GM18502 (cell line): ENCODE data around the gene FBH1.
"Not testable (repeated sequence)": the region's sequence is repeated elsewhere in the genome, so short reads cannot be mapped to it uniquely, and the experiment has no call there.

Experiments
- ATAC-seq: cut with Tn5 transposase; IDR thresholded peaks from one replicate; pipeline ENCODE4 v1.9.1; 2021; ENCODE audit warnings: mild to moderate bottlenecking; ENCODE audit not compliant: unreplicated experiment, poor library complexity

Gene FBH1

GRCh38 chr10:5953676-5954075, 63.6 kb downstream of the FBH1 start:
- ATAC-seq, result no peak

GRCh38 chr10:5956146-5956936, 66.3 kb downstream of the FBH1 start:
- no peak for ATAC-seq

- ATAC-seq, result no peak
Measured at GRCh38 chr10:5958077-5958476, 68.0 kb downstream of the FBH1 start.

- no peak for ATAC-seq
Measured at GRCh38 chr10:5958675-5959074, 68.6 kb downstream of the FBH1 start.

- ATAC-seq, result no peak
Measured at GRCh38 chr10:5959142-5959541, 69.1 kb downstream of the FBH1 start.

GRCh38 chr10:5959581-5960069, 69.6 kb downstream of the FBH1 start:
- ATAC-seq, result no peak

GRCh38 chr10:5960070-5960972, 70.3 kb downstream of the FBH1 start:
- no peak for ATAC-seq

GRCh38 chr10:5960973-5961275, 70.9 kb downstream of the FBH1 start:
- ATAC-seq, result not testable (repeated sequence)

- no peak for ATAC-seq
Measured at GRCh38 chr10:5961405-5962100, 71.5 kb downstream of the FBH1 start.

GRCh38 chr10:5962358-5962940, 72.4 kb downstream of the FBH1 start:
- ATAC-seq, result not testable (repeated sequence)

GRCh38 chr10:5963071-5963470, 73.0 kb downstream of the FBH1 start:
- no peak for ATAC-seq

GRCh38 chr10:5963591-5963990, 73.5 kb downstream of the FBH1 start:
- no peak for ATAC-seq

- ATAC-seq, result no peak
Measured at GRCh38 chr10:5964736-5965135, 74.7 kb downstream of the FBH1 start.

- no peak for ATAC-seq
Measured at GRCh38 chr10:5965266-5965665, 75.2 kb downstream of the FBH1 start.

- no peak for ATAC-seq
Measured at GRCh38 chr10:5968037-5968680, 78.1 kb downstream of the FBH1 start.

- ATAC-seq, result no peak
Measured at GRCh38 chr10:5968681-5969453, 78.8 kb downstream of the FBH1 start.

GRCh38 chr10:5970066-5970465, 80.0 kb downstream of the FBH1 start:
- ATAC-seq, result no peak

- no peak for ATAC-seq
Measured at GRCh38 chr10:5970527-5970926, 80.5 kb downstream of the FBH1 start.

GRCh38 chr10:5971315-5971832, 81.3 kb downstream of the FBH1 start:
- no peak for ATAC-seq
